Sigmoid colon (tissue), 4 donors: ENCODE measurements around the gene MBOAT1.

Source experiments
- CTCF ChIP-seq, 4 experiments: fragments of 450-650 bp in 3 of 4; fragments of 200-600 bp in 1 of 4; IDR thresholded peaks; one replicate each; pipeline ENCODE4 v1.5.1; 2016 to 2019; ENCODE audit warnings: antibody characterized with exemption in 4 of 4, mild to moderate bottlenecking in 3 of 4, moderate library complexity in 2 of 4
- EP300 ChIP-seq, 4 donors: sonication (generic); formaldehyde crosslinking; IDR thresholded peaks; one replicate each; pipeline ENCODE4 v1.6.1; 2017; ENCODE audit warnings: antibody characterized with exemption in 4 of 4

- TF ChIP-seq CTCF (IDR thresholded peaks at IDR 0.05), result no peak
- no peak for TF ChIP-seq EP300 (IDR thresholded peaks at IDR 0.05)
Measured at GRCh38 chr6:20233007-20233730, 20.9 kb upstream of the MBOAT1 start.
